Caco-2 (cell line): ENCODE results near the gene PALD1. TPM values are rescaled to one million over a fixed set of nuclear protein-coding genes. Genes with fewer than 3 reads are reported as not detected.

Experiments
- BruUV-seq: library from RNA; stranded (reverse); fragments of 400-500 nt; replicated peaks from 2 replicates; lab custom pipeline; 2021; lab: Mats Ljungman, UMichigan
- CTCF ChIA-PET: fragments of 300-600 bp; sonication (Branson Sonifier 250); formaldehyde crosslinking; loops from one replicate; lab custom pipeline; 2022; ENCODE audit warnings: antibody characterized with exemption; lab: Charles Lee
- POLR2A ChIA-PET: fragments of 300-600 bp; sonication (Branson Sonifier 250); formaldehyde crosslinking; loops from one replicate; lab custom pipeline; 2022; ENCODE audit warnings: antibody characterized with exemption; lab: Charles Lee
- DNase-seq, 2 experiments: peaks; one replicate each; pipeline versions ENCODE4 v3.0.0 to v3.0.0-alpha.2; 2020 to 2022
- H3K27me3 ChIP-seq: replicated peaks from 2 replicates; pipeline ENCODE4 v1.6.0; 2011; ENCODE audit warnings: low read length; ENCODE audit not compliant: control insufficient read depth, insufficient read depth
- H3K36me3 ChIP-seq: 2 replicates; pipeline ENCODE4 v1.5.1; 2011; ENCODE audit warnings: low read length; ENCODE audit not compliant: control insufficient read depth, insufficient read depth
- H3K4me1 ChIP-seq: fragments of 250-450 bp; sonication (Bioruptor Pico); 2 replicates; pipeline ENCODE4 v1.5.1; 2020; ENCODE audit warnings: mild to moderate bottlenecking
- H3K4me3 ChIP-seq: 2 replicates; pipeline ENCODE4 v1.5.1; 2011; ENCODE audit warnings: low read depth, mild to moderate bottlenecking, control low read depth, low read length
- H3K9me3 ChIP-seq: fragments of 250-450 bp; sonication (Bioruptor Pico); 2 replicates; pipeline ENCODE4 v1.5.1; 2020; ENCODE audit warnings: mild to moderate bottlenecking, moderate library complexity
- H3K27ac Mint-ChIP-seq: one replicate; pipeline ENCODE4 v1.8.0; 2022; ENCODE audit warnings: mixed read lengths; ENCODE audit not compliant: unreplicated experiment
- H3K27me3 Mint-ChIP-seq: one replicate; pipeline ENCODE4 v1.8.0; 2022; ENCODE audit warnings: mixed read lengths; ENCODE audit not compliant: insufficient read depth, unreplicated experiment
- H3K36me3 Mint-ChIP-seq: one replicate; pipeline ENCODE4 v1.8.0; 2022; ENCODE audit warnings: mild to moderate bottlenecking, mixed read lengths; ENCODE audit not compliant: insufficient read depth, unreplicated experiment
- H3K4me1 Mint-ChIP-seq: one replicate; pipeline ENCODE4 v1.8.0; 2022; ENCODE audit warnings: low read depth, mixed read lengths; ENCODE audit not compliant: unreplicated experiment
- H3K4me3 Mint-ChIP-seq: one replicate; pipeline ENCODE4 v1.8.0; 2022; ENCODE audit warnings: mild to moderate bottlenecking, moderate library complexity, mixed read lengths; ENCODE audit not compliant: unreplicated experiment
- H3K9me3 Mint-ChIP-seq: one replicate; pipeline ENCODE4 v1.8.0; 2022; ENCODE audit warnings: mixed read lengths; ENCODE audit not compliant: unreplicated experiment
- intact Hi-C: fragments of 100-400 bp; cut with micrococcal nuclease; formaldehyde crosslinking; loops from one replicate; pipeline ENCODE4 v1.10.0; 2022; ENCODE audit not compliant: unreplicated experiment
- total RNA-seq: library from RNA; stranded (reverse); gene quantifications from 2 replicates; pipeline ENCODE4 v1.2.3, GENCODE V29; 2022
- TF ChIP-seq, protein P1 (sequence below), 2 experiments: fragments of 200-600 bp in 1 of 2; IDR thresholded peaks; 1 replicate in 1 of 2; 2 replicates in 1 of 2; pipeline versions ENCODE4 v1.5.1 to v1.8.0; 2011 to 2022; ENCODE audit warnings: antibody characterized with exemption in 1 of 2, control low read depth in 1 of 2, inconsistent platforms in 1 of 2, low read depth in 1 of 2, low read length in 1 of 2, mild to moderate bottlenecking in 1 of 2, moderate library complexity in 1 of 2; ENCODE audit not compliant: insufficient read depth in 1 of 2, severe bottlenecking in 1 of 2, unreplicated experiment in 1 of 2

Gene PALD1
- total RNA-seq, 1 experiment from 2014 or later: 10.3 TPM

DNA sequence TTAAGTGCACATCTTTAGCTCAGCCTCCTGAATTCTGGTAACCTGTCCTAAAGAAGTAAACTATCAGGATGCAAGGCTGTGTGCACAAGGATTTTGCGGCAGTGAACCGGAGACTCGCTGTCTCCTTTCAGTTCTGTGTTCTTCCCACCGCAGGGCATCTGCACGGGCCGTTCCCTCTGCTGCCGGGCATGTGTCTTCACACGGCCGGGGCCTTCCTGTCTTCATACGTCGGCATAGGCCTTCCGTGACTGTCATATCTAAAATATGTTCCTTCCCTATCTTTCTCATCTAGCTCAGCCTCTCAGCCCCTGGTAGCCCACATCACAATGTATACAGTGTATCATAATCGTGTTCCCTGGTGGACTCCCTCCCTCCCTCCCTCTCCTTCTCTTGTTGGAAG is 16.4 kb downstream of the PALD1 start:
- BruUV-seq: no TSS peak
- no peaks in the 10 kb centered on the region for H3K9me3 Mint-ChIP-seq
- POLR2A ChIA-PET: interaction anchor here (0.6 kb wide), 1 partner anchor 594 kb away, joined by 4 read pairs; no protein-coding TSS in a partner anchor
- no peak overlapping the region for H3K4me3 ChIP-seq
- H3K9me3 ChIP-seq: no peaks in the 10 kb centered on the region
- H3K27me3 ChIP-seq: no peaks in the 10 kb centered on the region
- CTCF ChIA-PET: interaction anchor here (0.6 to 0.8 kb wide), 2 partner anchors 33 to 64 kb away, joined by 3 read pairs; no protein-coding TSS in a partner anchor
- no peak overlapping the region for H3K4me3 Mint-ChIP-seq
- peaks cover 9% of the 10 kb centered on the region for H3K4me1 Mint-ChIP-seq
- no peaks in the 10 kb centered on the region for H3K27me3 Mint-ChIP-seq
- DNase-seq: no peak
- TF ChIP-seq, protein P1, sequence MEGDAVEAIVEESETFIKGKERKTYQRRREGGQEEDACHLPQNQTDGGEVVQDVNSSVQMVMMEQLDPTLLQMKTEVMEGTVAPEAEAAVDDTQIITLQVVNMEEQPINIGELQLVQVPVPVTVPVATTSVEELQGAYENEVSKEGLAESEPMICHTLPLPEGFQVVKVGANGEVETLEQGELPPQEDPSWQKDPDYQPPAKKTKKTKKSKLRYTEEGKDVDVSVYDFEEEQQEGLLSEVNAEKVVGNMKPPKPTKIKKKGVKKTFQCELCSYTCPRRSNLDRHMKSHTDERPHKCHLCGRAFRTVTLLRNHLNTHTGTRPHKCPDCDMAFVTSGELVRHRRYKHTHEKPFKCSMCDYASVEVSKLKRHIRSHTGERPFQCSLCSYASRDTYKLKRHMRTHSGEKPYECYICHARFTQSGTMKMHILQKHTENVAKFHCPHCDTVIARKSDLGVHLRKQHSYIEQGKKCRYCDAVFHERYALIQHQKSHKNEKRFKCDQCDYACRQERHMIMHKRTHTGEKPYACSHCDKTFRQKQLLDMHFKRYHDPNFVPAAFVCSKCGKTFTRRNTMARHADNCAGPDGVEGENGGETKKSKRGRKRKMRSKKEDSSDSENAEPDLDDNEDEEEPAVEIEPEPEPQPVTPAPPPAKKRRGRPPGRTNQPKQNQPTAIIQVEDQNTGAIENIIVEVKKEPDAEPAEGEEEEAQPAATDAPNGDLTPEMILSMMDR (IDR thresholded peaks at IDR 0.05; ENCODE audit: insufficient read depth in 1 of 2, low read depth in 1 of 2, low read length in 1 of 2, severe bottlenecking in 1 of 2, unreplicated experiment in 1 of 2): no peak
- intact Hi-C loops: no loop called here
- no peak overlapping the region for H3K27ac Mint-ChIP-seq
- no peaks in the 10 kb centered on the region for H3K36me3 ChIP-seq
- H3K36me3 Mint-ChIP-seq: no peaks in the 10 kb centered on the region
- no peaks in the 10 kb centered on the region for H3K4me1 ChIP-seq

DNA sequence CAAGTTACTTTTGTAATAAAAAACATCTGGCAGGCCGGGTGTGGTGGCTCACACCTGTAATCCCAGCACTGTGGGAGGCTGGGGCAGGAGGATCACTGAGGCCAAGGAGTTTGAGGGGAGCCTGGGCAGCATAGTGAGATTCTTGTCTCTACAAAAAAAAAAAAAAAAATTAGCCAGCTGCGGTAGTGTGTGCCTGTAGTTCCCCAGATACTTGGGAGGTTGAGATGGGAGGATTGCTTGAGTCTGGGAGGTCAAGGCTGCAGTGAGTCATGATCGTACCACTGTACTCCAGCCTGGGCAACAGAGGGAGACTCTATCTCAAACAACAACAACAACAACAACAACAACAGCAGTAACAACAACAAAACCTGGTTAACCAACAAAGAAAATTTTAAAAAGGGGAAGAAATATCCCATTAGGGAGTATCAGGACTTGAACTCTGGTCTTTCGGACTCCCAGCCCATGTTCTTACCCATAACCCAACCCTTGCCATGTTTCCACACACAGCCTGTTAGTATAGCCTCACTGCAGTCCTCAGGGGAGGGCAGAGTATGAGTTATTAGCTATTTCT is 17.2 kb downstream of the PALD1 start:
- POLR2A ChIA-PET: no interaction called here
- Histone ChIP-seq H3K9me3 (no peaks in the 10 kb centered on the region), H3K4me1 (no peaks in the 10 kb centered on the region), H3K27me3 (no peaks in the 10 kb centered on the region), H3K36me3 (no peaks in the 10 kb centered on the region), H3K4me3 (no peak overlapping the region)
- no peak overlapping the region for H3K4me3 Mint-ChIP-seq
- DNase-seq: no peak
- no peaks in the 10 kb centered on the region for H3K27me3 Mint-ChIP-seq
- CTCF ChIA-PET: interaction anchor here (0.6 to 0.8 kb wide), 2 partner anchors 34 to 65 kb away, joined by 3 read pairs; no protein-coding TSS in a partner anchor
- no peak overlapping the region for H3K27ac Mint-ChIP-seq
- BruUV-seq: no TSS peak
- no peaks in the 10 kb centered on the region for H3K9me3 Mint-ChIP-seq
- no peaks in the 10 kb centered on the region for H3K36me3 Mint-ChIP-seq
- peaks cover 9% of the 10 kb centered on the region for H3K4me1 Mint-ChIP-seq
- TF ChIP-seq, protein P1 (IDR thresholded peaks at IDR 0.05; ENCODE audit: insufficient read depth in 1 of 2, low read depth in 1 of 2, low read length in 1 of 2, severe bottlenecking in 1 of 2, unreplicated experiment in 1 of 2): no peak
- intact Hi-C loops: no loop called here

DNA sequence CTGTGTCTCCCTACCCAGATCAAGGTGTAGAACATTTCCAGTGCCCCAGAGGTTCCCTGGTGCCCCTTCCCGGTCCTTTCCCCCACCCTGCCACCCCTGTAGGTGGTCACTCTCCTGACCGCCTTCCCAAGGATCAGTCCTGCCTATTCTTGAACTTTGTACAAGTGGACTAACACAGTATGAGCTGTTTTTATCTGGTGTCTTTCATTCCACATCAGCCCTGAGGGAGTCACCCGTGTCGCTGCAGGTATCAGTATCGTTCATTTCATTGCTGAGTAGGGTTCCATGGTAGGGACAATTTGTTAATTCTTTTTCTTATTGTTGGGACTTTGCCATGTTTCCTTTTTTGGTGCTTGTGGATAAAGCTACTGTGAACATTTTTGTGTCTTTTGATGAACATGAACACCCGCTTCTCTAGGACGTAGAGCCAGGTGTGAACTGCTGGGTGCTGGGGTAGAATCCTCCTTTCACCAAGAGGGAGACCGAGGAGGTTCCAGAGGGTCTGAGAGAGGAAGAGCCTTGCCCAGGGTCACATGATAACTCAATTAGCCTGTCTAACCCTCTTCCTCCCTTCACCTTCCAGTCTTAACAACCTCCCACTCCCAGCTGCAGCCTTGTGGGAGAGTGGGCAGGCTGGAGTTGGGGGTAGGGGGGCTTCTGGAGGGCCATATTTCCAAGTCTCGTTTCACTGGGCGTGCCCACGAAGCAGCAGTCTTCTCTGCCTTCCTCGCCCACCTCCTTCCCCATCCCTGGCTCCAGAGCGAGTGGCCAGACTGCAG is 18.0 kb downstream of the PALD1 start:
- Mint-ChIP-seq H3K4me3 (no peak overlapping the region), H3K4me1 (peaks cover 9% of the 10 kb centered on the region), H3K9me3 (no peaks in the 10 kb centered on the region), H3K36me3 (no peaks in the 10 kb centered on the region), H3K27me3 (no peaks in the 10 kb centered on the region), H3K27ac (no peak overlapping the region)
- intact Hi-C loops: no loop called here
- DNase-seq: no peak
- H3K27me3 ChIP-seq: no peaks in the 10 kb centered on the region
- no peaks in the 10 kb centered on the region for H3K4me1 ChIP-seq
- no peaks in the 10 kb centered on the region for H3K9me3 ChIP-seq
- ChIA-PET POLR2A (no interaction called here), CTCF (interaction anchor here (0.5 to 0.7 kb wide), 3 partner anchors 21 to 1821 kb away, joined by 3 to 4 read pairs (median 3); no protein-coding TSS in a partner anchor)
- H3K36me3 ChIP-seq: no peaks in the 10 kb centered on the region
- TF ChIP-seq, protein P1 (IDR thresholded peaks at IDR 0.05; ENCODE audit: insufficient read depth in 1 of 2, low read depth in 1 of 2, low read length in 1 of 2, severe bottlenecking in 1 of 2, unreplicated experiment in 1 of 2): no peak
- BruUV-seq: no TSS peak
- no peak overlapping the region for H3K4me3 ChIP-seq
